ENCODE measurements around the gene SLX4IP. TPM values are rescaled to one million over a fixed set of nuclear protein-coding genes. Genes with fewer than 3 reads are reported as not detected.
A peak's percentile ranks its signal among the peaks of the same experiment; 100 is the strongest.

The SLX4IP gene
- polyA plus RNA-seq, 3 donors: 0.76 to 2.5 (median 1.1) TPM

- H3K36me3 ChIP-seq (replicated peaks in 1 of 2; ENCODE audit: control insufficient read depth in 1 of 2, insufficient read depth in 2 of 2, low read length in 2 of 2): no peaks in the 10 kb centered on the region
- Mint-ChIP-seq H3K27me3 (ENCODE audit: low read depth in 3 of 3) (peaks cover 2 to 3% (median 2%) of the 10 kb centered on the region in 3 donors), H3K36me3 (peaks cover 4 to 5% of the 10 kb centered on the region in 2 donors), H3K27ac (peak overlapping the region in 1 of 7 donors; percentile 53), H3K4me1 (peaks cover 75% of the 10 kb centered on the region), H3K4me3 (no peak overlapping the region), H3K9me3 (peaks cover 0 to 2% (median 0%) of the 10 kb centered on the region in 7 donors)
- no peak for TF ChIP-seq CTCF (IDR thresholded peaks at IDR 0.05)
- H4K20me1 ChIP-seq (ENCODE audit: insufficient read depth, low read length): no peaks in the 10 kb centered on the region
- WGBS (ENCODE audit: insufficient coverage): 100% methylated on average over 1 of the region's 6 CpGs
- intact Hi-C loops (cut with micrococcal nuclease): no loop called here
- no peaks in the 10 kb centered on the region for H3K9me3 ChIP-seq (replicated peaks in 1 of 2; ENCODE audit: control insufficient read depth in 1 of 2, insufficient read depth in 1 of 2, low read length in 2 of 2)
- H3K27ac ChIP-seq (ENCODE audit: low read depth in 1 of 2, low read length in 2 of 2): no peak overlapping the region
- peaks cover 63 to 72% of the 10 kb centered on the region in 2 donors for H3K4me1 ChIP-seq (ENCODE audit: control insufficient read depth in 1 of 2, insufficient read depth in 2 of 2, low read length in 2 of 2)
- H3K4me2 ChIP-seq (replicated peaks; ENCODE audit: extremely low read depth, low read length, poor library complexity, severe bottlenecking): no peak overlapping the region
- no peak for DNase-seq
- H3K79me2 ChIP-seq (ENCODE audit: insufficient read depth, low read length): peaks cover 49% of the 10 kb centered on the region
- no peak overlapping the region for H2AFZ ChIP-seq (ENCODE audit: insufficient read depth, low read depth, low read length, poor library complexity, severe bottlenecking)
- no peaks in the 10 kb centered on the region for H3K27me3 ChIP-seq (ENCODE audit: control insufficient read depth in 2 of 2, insufficient read depth in 2 of 2, low read length in 2 of 2)
- no peak overlapping the region for H3K4me3 ChIP-seq (replicated peaks in 1 of 3; ENCODE audit: low read depth in 2 of 3, low read length in 3 of 3)
- H3K9ac ChIP-seq (ENCODE audit: insufficient read depth, low read length, poor library complexity, severe bottlenecking): no peak overlapping the region
These were observed 74.3 kb downstream of the SLX4IP start for GRCh38 chr20:10509376-10509775.

GRCh38 chr20:10510216-10510615 lies 75.1 kb downstream of the SLX4IP start:
- Mint-ChIP-seq H3K4me3 (no peak overlapping the region), H3K9me3 (peaks cover 0 to 2% (median 0%) of the 10 kb centered on the region in 7 donors), H3K36me3 (peaks cover 7 to 8% of the 10 kb centered on the region in 2 donors), H3K27ac (no peak overlapping the region), H3K4me1 (peaks cover 72% of the 10 kb centered on the region), H3K27me3 (ENCODE audit: low read depth in 3 of 3) (peaks cover 2 to 3% (median 2%) of the 10 kb centered on the region in 3 donors)
- peaks cover 59 to 68% of the 10 kb centered on the region in 2 donors for H3K4me1 ChIP-seq (ENCODE audit: control insufficient read depth in 1 of 2, insufficient read depth in 2 of 2, low read length in 2 of 2)
- no peak overlapping the region for H3K4me2 ChIP-seq (replicated peaks; ENCODE audit: extremely low read depth, low read length, poor library complexity, severe bottlenecking)
- intact Hi-C loops (cut with micrococcal nuclease): loop anchor here (5.0 to 10.0 kb wide), 2 partner anchors 33 to 75 kb away; partner anchors contain the start of genes MKKS (in 1 of the 2) and SLX4IP (in 1 of the 2)
- 93% methylated on average over 3 of the region's 3 CpGs for WGBS (ENCODE audit: insufficient coverage)
- H3K9me3 ChIP-seq (replicated peaks in 1 of 2; ENCODE audit: control insufficient read depth in 1 of 2, insufficient read depth in 1 of 2, low read length in 2 of 2): no peaks in the 10 kb centered on the region
- H3K27ac ChIP-seq (ENCODE audit: low read depth in 1 of 2, low read length in 2 of 2): no peak overlapping the region
- no peaks in the 10 kb centered on the region for H3K36me3 ChIP-seq (replicated peaks in 1 of 2; ENCODE audit: control insufficient read depth in 1 of 2, insufficient read depth in 2 of 2, low read length in 2 of 2)
- no peak overlapping the region for H3K4me3 ChIP-seq (replicated peaks in 1 of 3; ENCODE audit: low read depth in 2 of 3, low read length in 3 of 3)
- TF ChIP-seq CTCF (IDR thresholded peaks at IDR 0.05): no peak
- no peak overlapping the region for H3K9ac ChIP-seq (ENCODE audit: insufficient read depth, low read length, poor library complexity, severe bottlenecking)
- no peaks in the 10 kb centered on the region for H4K20me1 ChIP-seq (ENCODE audit: insufficient read depth, low read length)
- DNase-seq: no peak
- no peaks in the 10 kb centered on the region for H3K27me3 ChIP-seq (ENCODE audit: control insufficient read depth in 2 of 2, insufficient read depth in 2 of 2, low read length in 2 of 2)
- H3K79me2 ChIP-seq (ENCODE audit: insufficient read depth, low read length): peaks cover 48% of the 10 kb centered on the region
- H2AFZ ChIP-seq (ENCODE audit: insufficient read depth, low read depth, low read length, poor library complexity, severe bottlenecking): no peak overlapping the region

Data from CD14-positive monocyte (primary cell).